ENCODE results near the gene SEC24C.

The SEC24C gene

DNA sequence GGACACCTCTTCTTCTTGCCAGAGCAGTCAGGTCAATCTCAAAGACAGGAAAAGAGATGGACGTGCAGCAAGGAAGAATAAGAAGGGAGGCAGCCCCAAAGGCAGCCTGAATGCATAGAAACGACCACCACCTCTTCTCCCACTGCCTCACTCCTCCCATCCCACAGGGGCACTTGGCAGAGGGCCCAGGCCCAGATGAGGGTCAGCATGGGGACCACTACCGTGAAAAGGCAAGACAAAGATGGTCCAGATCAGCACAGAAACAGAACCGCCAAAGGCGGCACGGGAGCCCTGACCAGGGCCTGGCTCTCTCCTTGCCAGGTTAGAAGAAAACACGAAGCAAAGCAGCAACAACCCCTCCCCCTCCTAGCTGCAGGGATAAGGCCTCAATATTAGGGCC is 69.2 kb downstream of the SEC24C start:
- DNase-seq (ENCODE audit: low spot score), result no peak

DNA sequence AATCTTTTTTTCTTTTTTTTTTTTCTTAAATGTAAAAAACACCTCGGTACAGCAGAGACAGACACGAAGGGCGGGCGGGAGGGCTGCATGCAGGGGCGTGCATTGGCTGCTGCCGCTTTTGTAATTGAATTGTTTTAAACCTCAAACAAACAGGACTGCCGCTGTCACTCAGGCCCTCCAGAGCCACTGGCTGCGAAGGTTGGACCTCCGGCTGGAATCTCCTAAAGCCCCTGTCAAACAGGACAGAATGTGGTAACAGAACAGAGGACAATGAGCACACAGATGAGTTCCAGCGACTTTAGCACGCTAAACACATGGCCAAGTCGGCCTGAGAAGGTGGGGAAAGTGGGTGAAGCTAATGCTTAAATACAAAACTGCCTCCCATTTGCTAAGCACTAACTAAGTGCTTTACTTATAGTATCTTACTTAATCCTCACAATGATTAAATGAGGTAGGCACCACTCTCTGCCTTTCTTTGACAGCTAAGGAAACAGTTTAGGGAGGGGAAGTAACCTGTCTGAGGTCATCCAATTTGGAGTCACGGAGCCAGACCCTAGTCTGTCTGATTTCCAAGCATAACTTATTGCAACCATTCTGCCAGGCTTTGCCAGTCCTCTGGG is 70.2 kb downstream of the SEC24C start:
- no peak for DNase-seq (ENCODE audit: low spot score)

GRCh38 chr10:73814896-73815718 is 70.9 kb downstream of the SEC24C start:
- DNase-seq (ENCODE audit: low spot score), result peak; percentile 56

GRCh38 chr10:73815719-73816030 is 71.5 kb downstream of the SEC24C start:
- no peak for DNase-seq (ENCODE audit: low spot score)

GRCh38 chr10:73816917-73817729 is 73.0 kb downstream of the SEC24C start:
- no peak for DNase-seq (ENCODE audit: low spot score)

DNA sequence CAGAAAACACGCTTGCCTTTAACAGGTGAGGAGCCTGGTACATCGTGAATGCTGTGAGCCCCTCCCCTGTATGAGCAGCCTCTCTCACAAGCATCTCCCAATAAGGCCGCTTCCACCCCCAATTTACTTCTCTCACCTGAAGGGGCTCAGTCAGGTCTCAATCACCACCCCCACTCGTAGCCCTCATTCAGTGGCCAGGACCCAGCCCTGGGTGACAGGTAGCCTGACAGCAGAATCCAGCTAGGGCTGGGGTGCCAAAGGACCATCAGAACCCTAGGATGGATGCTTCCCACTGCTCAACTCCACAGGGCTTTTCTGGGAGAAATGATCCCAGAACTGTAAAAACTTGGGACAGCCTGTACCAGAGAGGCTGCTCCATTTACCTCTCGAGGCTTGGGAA is 73.7 kb downstream of the SEC24C start:
- no peak for DNase-seq (ENCODE audit: low spot score)

GRCh38 chr10:73818402-73818801 is 74.2 kb downstream of the SEC24C start:
- no peak for DNase-seq (ENCODE audit: low spot score)

GRCh38 chr10:73819081-73819480 is 74.9 kb downstream of the SEC24C start:
- DNase-seq (ENCODE audit: low spot score), result no peak

GRCh38 chr10:73819513-73820093 is 75.4 kb downstream of the SEC24C start:
- DNase-seq (ENCODE audit: low spot score), result no peak
